ENCODE results near the gene TMEM154. TPM values are rescaled to one million over a fixed set of nuclear protein-coding genes. Genes with fewer than 3 reads are reported as not detected.
A peak's percentile ranks its signal among the peaks of the same experiment; 100 is the strongest.

TMEM154 gene
- total RNA-seq, 4 donors from 2014 or later, result 41.2 to 83.1 (median 60.5) TPM

DNA sequence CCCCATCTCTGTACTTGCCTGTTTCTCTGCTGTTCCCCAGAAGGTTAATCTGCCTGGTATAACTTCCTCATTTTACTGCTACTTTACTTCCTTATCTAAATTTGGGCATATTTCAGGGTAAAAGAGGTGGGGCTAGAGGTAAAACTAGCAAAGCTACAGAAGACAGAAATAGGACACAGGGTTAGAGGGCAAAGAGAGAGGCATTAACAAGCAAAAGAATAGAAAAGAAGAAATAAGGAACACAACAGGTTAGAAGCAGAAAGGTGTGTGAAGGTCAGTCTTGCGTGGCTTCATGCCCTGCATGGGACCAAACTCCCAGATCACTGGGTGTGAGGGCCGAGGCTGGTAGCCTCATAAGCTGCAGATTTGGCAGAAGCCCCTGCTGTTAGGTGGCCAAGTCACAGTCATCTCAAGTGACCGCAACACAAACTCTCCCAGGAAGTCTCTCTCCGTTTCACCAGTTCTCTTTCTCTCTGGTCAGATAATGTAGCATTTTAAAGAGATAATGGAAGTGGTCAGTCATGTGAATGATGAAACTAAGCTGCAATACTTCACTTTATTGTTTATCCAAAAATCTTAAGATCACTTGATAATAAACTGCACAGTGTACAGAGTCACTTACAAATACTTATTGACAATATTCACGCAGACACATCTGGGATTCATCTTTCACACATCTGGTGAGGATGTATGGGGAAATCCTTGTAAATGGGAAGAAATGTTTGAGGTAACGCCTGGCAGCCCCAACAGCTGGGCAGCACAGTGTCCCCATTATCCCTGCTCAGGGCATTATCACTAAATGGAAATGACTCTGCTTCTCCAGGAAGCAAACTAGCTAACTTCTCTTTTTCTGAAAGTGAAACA lies 16.4 kb downstream of the TMEM154 start:
- 62 to 82% methylated on average over 6 of the region's 6 CpGs for WGBS, 2 donors
- intact Hi-C loops (cut with DNase I), result loop anchor here (10.0 kb wide), 1 partner anchor 71 kb away; no protein-coding TSS in a partner anchor
- no peak for TF ChIP-seq CTCF (IDR thresholded peaks at IDR 0.05)
- no peak for TF ChIP-seq POLR2A (IDR thresholded peaks at IDR 0.05)
- Histone ChIP-seq H3K27ac (peak overlapping the region in 3 of 4 donors; percentile 11 to 31 (median 16)), H3K9me3 (peaks cover 0 to 8% (median 0%) of the 10 kb centered on the region in 3 donors), H3K27me3 (no peaks in the 10 kb centered on the region), H3K4me3 (no peak overlapping the region), H3K36me3 (peaks cover 0 to 17% (median 0%) of the 10 kb centered on the region in 3 donors), H3K4me1 (peaks cover 0 to 15% (median 0%) of the 10 kb centered on the region in 3 donors)
- no peak for DNase-seq

GRCh38 chr4:152661649-152662048 lies 18.1 kb downstream of the TMEM154 start:
- DNase-seq, result no peak
- 66 to 80% methylated on average over 2 of the region's 2 CpGs for WGBS, 2 donors
- Histone ChIP-seq H3K4me3 (no peak overlapping the region), H3K27ac (no peak overlapping the region), H3K27me3 (no peaks in the 10 kb centered on the region), H3K36me3 (peaks cover 0 to 29% (median 0%) of the 10 kb centered on the region in 3 donors), H3K4me1 (peaks cover 0 to 15% (median 0%) of the 10 kb centered on the region in 3 donors), H3K9me3 (peaks cover 0 to 25% (median 13%) of the 10 kb centered on the region in 3 donors)
- TF ChIP-seq CTCF (IDR thresholded peaks at IDR 0.05), result no peak
- TF ChIP-seq POLR2A (IDR thresholded peaks at IDR 0.05), result no peak
- intact Hi-C loops (cut with DNase I), result loop anchor here (10.0 kb wide), 1 partner anchor 73 kb away; no protein-coding TSS in a partner anchor

- H3K9me3 ChIP-seq, result peaks cover 0 to 26% (median 16%) of the 10 kb centered on the region in 3 donors
- peaks cover 0 to 23% (median 4%) of the 10 kb centered on the region in 3 donors for H3K4me1 ChIP-seq
- TF ChIP-seq CTCF (IDR thresholded peaks at IDR 0.05), result no peak
- H3K27ac ChIP-seq, result no peak overlapping the region
- intact Hi-C loops (cut with DNase I), result loop anchor here (10.0 kb wide), 1 partner anchor 74 kb away; no protein-coding TSS in a partner anchor
- no peaks in the 10 kb centered on the region for H3K27me3 ChIP-seq
- peaks cover 0 to 22% (median 0%) of the 10 kb centered on the region in 3 donors for H3K36me3 ChIP-seq
- DNase-seq, result no peak
- WGBS, 2 donors, result 76 to 85% methylated on average over 5 of the region's 5 CpGs
- no peak overlapping the region for H3K4me3 ChIP-seq
These were observed 19.3 kb downstream of the TMEM154 start for GRCh38 chr4:152660526-152660925.

GRCh38 chr4:152659806-152660205 lies 20.0 kb downstream of the TMEM154 start:
- no peak overlapping the region for H3K4me3 ChIP-seq
- H3K27ac ChIP-seq, result no peak overlapping the region
- DNase-seq, result no peak
- intact Hi-C loops (cut with DNase I), result loop anchor here (10.0 kb wide), 1 partner anchor 75 kb away; no protein-coding TSS in a partner anchor
- 84 to 88% methylated on average over 4 of the region's 4 CpGs for WGBS, 2 donors
- peaks cover 0 to 28% (median 7%) of the 10 kb centered on the region in 3 donors for H3K4me1 ChIP-seq
- H3K9me3 ChIP-seq, result peaks cover 0 to 26% (median 16%) of the 10 kb centered on the region in 3 donors
- peaks cover 0 to 22% (median 0%) of the 10 kb centered on the region in 3 donors for H3K36me3 ChIP-seq
- TF ChIP-seq POLR2A (IDR thresholded peaks at IDR 0.05) (no peak), CTCF (IDR thresholded peaks at IDR 0.05) (no peak)
- H3K27me3 ChIP-seq, result no peaks in the 10 kb centered on the region

- H3K4me1 ChIP-seq, result peaks cover 0 to 20% (median 7%) of the 10 kb centered on the region in 3 donors
- no peak overlapping the region for H3K4me3 ChIP-seq
- peaks cover 0 to 26% (median 16%) of the 10 kb centered on the region in 3 donors for H3K9me3 ChIP-seq
- no peak overlapping the region for H3K27ac ChIP-seq
- WGBS, 2 donors, result 94 to 100% methylated on average over 2 of the region's 2 CpGs
- DNase-seq, result no peak
- TF ChIP-seq POLR2A (IDR thresholded peaks at IDR 0.05), result no peak
- no peak for TF ChIP-seq CTCF (IDR thresholded peaks at IDR 0.05)
- H3K27me3 ChIP-seq, result no peaks in the 10 kb centered on the region
- intact Hi-C loops (cut with DNase I), result no loop called here
- H3K36me3 ChIP-seq, result peaks cover 0 to 37% (median 0%) of the 10 kb centered on the region in 3 donors
These were observed 22.1 kb downstream of the TMEM154 start for GRCh38 chr4:152657657-152658056.

Measured in esophagus squamous epithelium (tissue), 5 donors.